SKM-1 treated with dmso at 0.1 percent for 144 hours (cell line): ENCODE data around the gene PKD1.
"Not testable (repeated sequence)": the region's sequence is repeated elsewhere in the genome, so short reads cannot be mapped to it uniquely, and the experiment has no call there.

ENCODE experiments used
- DNase-seq: peaks from one replicate; lab custom pipeline; 2025; ENCODE audit not compliant: unreplicated experiment; lab: John Stamatoyannopoulos, UW

PKD1 gene

GRCh38 chr16:2110332-2111008, 25.2 kb downstream of the PKD1 start:
- DNase-seq = not testable (repeated sequence)

- not testable (repeated sequence) for DNase-seq
These were observed 25.8 kb downstream of the PKD1 start for GRCh38 chr16:2109872-2110271.

DNA sequence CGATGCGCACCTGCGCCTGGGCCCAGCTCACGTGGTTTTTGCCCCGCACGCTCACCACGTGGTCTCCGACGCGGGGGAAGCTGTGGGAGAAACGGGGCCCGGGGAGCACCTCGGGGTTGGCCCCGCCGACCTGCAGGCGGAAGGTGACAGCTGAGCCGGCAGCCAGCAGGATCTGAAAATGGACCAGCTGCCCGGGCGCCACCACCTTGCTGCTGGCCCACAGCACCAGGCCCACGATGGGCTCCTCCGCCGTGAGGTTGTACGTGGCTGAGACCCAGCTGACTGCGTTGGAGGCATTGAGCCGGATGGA, 26.5 kb downstream of the PKD1 start:
- not testable (repeated sequence) for DNase-seq

DNA sequence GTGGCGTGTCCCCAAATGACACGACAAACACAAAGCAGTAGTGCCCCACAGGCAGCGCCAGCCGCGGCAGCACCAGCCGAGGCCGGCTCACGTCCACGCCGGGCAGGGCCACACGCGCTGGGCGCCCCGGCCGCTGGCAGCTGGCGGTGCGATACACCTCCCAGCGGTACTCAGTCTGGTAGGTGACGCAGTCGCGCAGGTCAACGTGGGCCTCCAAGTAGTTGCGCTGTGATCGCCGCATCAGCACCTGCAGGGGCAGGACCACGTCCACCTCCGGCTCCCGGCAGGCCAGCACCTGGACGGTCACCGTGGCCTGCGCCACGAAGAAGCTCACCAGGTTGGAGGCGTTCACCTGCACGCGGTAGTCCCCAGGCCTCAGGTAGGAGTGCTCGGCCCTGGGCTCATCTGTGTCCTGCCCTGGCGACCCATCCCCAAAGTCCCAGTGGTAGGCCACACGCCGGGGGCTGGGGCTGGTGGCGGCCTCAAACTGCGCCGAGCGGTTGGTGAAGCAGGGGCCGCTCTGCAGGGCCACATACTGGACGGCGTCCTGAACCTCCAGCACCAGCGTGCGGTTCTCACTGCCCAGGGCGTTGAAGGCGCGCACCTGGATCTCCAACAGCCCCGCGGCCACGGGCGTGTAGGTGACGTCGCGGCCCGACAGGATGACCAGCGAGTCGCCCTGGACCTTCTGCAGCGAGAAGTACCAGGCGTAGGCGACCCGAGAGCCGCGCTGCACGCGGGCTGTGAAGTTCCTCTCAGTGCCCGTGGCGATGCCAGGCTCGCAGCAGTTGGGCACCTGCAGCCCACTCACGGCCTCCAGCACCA, 27.0 kb downstream of the PKD1 start:
- not testable (repeated sequence) for DNase-seq

GRCh38 chr16:2107791-2108125, 27.9 kb downstream of the PKD1 start:
- not testable (repeated sequence) for DNase-seq

GRCh38 chr16:2107121-2107790, 28.4 kb downstream of the PKD1 start:
- DNase-seq = not testable (repeated sequence)

GRCh38 chr16:2106211-2106610, 29.5 kb downstream of the PKD1 start:
- not testable (repeated sequence) for DNase-seq

DNA sequence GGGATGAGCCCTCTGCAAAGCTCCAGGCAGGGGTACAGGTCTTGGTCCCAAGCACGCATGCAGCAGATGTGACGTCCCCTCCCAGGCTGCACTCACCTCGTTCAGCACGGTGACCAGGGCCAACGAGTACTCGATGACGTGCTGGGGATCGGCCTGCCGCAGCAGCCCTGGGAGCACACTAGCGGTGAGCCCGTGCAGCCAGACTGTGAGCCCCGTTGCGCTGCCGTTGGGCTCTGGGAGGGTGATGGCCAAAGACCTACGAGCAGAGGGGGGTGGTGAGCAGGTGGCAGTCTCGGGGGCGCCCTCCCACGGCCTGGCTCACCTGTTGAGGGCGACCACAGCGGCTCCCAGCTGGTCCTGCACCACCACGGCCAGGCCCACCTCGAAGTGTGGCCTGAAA, 29.9 kb downstream of the PKD1 start:
- DNase-seq = not testable (repeated sequence)

DNA sequence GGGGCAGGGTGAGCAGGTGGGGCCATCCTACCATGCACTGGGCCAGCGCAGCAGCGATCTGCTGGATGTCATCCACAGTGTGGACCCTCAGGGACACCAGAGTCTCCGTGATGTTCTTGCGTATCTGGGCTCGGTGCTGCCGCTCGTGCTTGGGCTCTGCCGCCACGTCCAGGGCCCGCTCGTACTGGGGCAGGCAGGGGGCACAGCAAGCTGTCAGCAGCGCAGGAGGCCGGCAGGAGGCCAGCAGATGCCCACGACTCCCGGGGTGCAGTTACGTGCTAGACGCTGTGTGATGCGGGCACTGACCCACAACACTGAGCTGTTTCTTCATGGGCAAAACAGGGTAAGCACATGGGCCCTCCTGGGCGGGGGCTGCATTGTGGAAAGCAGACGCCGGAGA, 30.4 kb downstream of the PKD1 start:
- DNase-seq = not testable (repeated sequence)

- DNase-seq = not testable (repeated sequence)
These were observed 31.2 kb downstream of the PKD1 start for GRCh38 chr16:2104464-2104863.

DNA sequence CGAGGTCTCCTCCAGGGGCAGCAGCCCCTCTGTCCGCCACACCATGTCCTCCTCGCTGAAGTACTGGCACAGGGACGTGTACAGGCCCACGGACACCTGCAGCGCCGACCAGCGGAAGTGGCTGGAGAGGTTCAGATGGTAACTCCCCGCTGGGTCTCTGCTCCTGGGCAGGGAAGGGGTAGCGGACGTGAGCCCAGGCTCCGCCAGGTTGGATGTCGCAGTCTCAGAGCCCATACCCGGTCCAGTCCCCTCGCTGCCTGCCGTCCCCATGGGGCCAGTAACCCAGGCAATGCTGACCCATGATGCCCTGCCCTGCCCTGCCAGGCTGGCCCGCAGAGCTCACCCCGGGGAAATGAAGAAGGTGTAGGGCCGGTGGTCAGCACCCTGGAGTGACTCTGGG, 33.2 kb downstream of the PKD1 start:
- no peak for DNase-seq

DNA sequence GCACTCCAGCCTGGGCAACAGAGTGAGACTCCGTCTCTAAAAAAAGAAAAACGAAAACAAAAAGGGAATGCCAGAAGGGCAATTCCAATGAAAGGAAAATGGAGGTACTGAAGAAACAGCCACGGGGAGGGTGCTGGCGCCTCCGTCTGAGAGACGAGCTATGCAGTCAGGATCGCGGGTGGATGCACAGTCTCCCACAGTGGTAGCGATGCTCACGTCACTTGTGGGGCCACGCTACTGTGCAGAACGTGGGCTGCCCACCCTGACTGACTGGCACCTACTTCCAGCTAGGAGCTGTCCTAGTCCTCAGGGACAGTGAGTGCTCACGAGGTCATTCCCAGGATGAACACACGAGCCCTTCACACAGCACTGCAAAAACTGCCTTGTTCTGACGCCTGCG, 34.1 kb downstream of the PKD1 start:
- DNase-seq = not testable (repeated sequence)

GRCh38 chr16:2097689-2098088, 38.0 kb downstream of the PKD1 start:
- DNase-seq = not testable (repeated sequence)

DNA sequence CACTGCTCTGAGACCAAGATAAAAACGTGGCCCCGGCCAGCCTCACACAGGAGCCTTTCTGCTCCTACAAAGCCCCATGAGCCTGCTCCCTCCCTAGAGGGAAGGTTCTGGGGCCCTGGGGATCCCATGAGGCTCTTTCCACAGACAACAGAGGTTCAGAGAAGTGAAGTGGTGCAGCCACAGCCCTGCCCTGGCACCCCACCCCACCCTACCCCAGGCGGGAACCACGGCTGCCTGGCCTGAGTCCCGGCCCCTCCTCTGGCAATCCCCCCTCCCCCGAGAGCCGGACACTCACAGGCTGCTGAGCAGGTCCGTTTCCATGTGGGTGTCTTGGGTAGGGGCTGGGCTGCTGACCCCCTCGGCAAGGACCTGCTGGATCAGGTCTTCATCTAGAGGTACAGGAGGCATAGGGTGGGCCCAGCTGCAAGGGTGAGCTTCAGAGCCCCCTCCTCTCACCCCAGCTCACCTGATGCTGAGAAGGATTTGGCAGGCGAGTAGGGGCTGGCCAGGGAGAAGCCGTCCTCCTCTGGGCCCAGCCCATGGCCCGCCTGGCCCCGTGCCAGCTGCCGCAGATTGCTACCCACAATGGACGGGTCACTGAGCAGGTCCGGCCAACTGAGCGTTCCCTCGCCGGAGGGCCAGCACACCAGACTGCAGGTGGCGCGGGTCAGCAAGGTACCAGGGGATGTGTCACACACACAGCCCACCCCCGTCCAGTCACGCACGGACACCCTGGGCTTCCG, 38.7 kb downstream of the PKD1 start:
- no peak for DNase-seq

DNA sequence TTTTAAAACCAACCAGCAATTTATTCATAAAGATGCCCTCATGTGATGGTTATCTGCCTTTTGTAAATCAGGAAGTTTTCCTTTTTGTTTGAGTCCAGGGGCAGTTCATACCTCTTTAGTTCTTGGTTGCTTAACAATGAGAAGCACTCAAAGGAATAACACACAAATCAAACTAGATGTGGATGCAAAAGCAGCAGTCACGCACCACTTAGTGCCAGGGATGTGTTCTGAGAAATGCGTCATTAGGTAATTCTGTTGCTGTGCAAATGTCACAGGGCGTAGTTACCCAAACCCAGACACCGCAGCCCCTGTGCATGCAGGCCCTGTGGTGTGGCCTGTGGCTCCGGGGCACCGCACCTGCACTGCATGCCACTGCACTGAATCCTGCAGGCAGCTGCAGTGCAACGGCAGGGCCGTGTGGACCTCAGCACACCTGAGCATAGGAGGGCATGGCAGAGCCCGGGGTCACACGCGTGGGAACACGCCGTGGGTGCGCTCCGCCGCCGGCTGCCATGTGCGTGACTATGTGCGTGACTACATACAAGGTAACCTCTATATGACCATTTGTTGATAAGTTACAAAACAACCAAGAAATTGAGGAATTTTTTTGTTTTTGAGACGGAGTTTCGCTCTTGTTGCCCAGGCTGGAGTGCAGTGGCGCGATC, 39.6 kb downstream of the PKD1 start:
- DNase-seq = no peak

DNA sequence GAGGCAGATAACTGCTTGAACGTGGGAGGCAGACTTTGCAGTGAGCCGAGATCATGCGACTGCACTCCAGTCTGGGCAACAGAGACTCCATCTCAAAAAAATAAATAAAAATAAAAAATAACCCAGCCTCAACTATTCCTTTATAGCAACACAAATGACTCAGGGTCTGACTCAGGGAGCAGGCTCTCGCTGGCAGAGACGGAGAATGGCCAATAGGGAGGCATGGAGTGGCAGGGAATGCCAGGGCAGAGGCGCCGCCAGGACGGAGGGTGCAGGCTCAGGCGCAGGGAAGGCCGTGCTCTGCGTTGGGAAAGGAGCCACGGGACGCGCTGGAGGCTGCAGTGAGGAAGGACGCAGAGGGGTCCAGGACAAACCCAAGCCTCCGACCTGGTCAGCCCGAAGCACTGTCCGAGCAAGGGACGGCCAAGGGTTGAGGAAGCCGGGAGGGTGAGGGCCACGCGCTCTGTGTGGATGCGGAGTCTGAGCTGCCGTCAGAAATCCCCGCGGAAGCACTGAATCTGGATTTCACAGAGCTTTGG, 40.3 kb downstream of the PKD1 start:
- no peak for DNase-seq

GRCh38 chr16:2093793-2094192, 41.9 kb downstream of the PKD1 start:
- no peak for DNase-seq

DNA sequence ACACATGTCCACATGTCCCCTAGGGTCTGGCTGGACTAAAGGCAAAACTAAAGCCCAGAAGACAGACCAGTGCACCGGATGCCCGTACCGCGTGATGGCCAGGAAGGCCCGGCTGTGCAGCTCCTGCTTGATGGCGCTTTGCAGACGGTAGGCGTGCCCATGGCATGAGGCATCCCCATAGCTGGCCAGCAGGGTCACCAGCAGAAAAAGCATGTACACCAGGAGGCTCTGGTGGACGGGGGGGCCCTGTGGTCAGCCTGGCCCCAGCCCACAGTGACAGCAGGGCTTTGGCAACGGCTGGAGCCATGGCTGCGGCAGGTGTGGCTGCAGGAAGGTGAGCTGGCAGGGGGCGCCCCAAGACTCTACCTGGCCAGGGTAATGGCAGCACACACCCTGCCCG, 42.8 kb downstream of the PKD1 start:
- no peak for DNase-seq

DNA sequence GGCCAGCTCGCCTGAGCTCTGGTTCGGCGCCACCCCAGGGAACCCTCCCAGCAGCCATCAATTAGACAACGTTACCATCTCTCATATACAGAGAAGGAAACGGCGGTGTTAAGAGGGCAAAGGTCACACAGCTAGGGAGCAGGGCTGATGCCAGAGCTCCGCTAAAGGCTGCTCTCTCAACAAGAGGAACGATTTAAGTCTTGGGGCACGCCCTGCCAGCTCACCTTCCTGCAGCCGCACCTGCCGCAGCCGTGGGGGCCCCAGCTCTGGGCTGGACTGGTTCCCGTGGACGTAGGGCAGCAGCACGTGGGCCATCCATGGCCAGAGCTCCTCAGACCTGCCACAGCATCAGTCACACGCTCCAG, 43.5 kb downstream of the PKD1 start:
- no peak for DNase-seq

- no peak for DNase-seq
These were observed 44.0 kb downstream of the PKD1 start for GRCh38 chr16:2091547-2092255.
